ENCODE data around the gene CD6.

Gene CD6

GRCh38 chr11:61007956-61008896 is 36.7 kb downstream of the CD6 start:
- in situ Hi-C loops (cut with HindIII; ENCODE audit: low sequenced_read_pairs) = no loop called here

DNA sequence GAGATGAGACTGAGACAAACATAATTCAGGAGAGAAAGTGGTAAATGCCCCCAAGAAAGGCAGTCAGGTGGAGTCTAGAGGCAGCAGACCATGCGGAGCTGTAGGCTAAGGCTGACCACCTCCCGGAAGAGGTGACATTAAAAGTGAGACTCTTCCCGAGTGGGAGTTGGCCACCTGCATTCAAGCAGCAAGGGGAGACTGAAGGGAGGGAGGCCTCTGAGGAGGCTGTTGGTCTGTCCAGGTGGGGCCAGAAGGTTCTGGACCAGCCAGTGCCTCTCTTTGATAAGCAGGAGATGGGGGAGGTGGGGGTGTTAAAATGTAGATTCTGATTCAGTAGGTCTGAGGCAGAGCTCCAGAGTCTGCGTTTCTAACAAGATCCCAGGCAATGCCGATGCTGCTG is 37.5 kb downstream of the CD6 start:
- in situ Hi-C loops (cut with HindIII; ENCODE audit: low sequenced_read_pairs) = no loop called here

DNA sequence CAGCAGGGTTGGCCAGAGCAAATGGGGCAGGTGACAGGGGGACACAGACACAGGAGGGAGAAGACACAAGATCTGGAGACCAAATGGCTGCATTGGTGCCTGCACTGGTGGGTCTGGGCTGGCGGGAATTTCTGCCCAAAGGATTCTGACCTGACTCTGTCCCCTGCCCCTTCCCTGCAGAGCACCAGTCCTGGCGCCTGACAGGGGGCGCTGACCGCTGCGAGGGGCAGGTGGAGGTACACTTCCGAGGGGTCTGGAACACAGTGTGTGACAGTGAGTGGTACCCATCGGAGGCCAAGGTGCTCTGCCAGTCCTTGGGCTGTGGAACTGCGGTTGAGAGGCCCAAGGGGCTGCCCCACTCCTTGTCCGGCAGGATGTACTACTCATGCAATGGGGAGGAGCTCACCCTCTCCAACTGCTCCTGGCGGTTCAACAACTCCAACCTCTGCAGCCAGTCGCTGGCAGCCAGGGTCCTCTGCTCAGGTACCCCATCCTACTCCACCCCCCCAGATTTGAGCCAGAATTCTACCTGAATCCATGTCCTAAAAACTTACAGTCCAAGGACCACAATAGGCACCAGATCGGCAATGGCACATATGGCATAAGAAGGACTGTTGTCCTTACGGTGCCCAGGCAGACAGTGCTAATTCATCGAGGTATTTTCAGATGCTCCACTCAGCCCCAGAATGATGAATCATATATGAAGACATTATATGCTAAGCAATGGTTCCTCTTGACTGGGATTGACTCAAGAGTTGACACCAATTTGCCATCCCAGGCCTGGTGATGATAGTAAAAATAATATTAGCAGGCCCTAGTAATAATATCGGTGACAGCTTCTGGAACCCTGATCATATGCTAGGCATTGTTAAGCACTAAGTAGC is 38.2 kb downstream of the CD6 start:
- in situ Hi-C loops (cut with HindIII; ENCODE audit: low sequenced_read_pairs) = no loop called here

- in situ Hi-C loops (cut with HindIII; ENCODE audit: low sequenced_read_pairs) = no loop called here
Measured at GRCh38 chr11:61010466-61011228, 39.2 kb downstream of the CD6 start.

DNA sequence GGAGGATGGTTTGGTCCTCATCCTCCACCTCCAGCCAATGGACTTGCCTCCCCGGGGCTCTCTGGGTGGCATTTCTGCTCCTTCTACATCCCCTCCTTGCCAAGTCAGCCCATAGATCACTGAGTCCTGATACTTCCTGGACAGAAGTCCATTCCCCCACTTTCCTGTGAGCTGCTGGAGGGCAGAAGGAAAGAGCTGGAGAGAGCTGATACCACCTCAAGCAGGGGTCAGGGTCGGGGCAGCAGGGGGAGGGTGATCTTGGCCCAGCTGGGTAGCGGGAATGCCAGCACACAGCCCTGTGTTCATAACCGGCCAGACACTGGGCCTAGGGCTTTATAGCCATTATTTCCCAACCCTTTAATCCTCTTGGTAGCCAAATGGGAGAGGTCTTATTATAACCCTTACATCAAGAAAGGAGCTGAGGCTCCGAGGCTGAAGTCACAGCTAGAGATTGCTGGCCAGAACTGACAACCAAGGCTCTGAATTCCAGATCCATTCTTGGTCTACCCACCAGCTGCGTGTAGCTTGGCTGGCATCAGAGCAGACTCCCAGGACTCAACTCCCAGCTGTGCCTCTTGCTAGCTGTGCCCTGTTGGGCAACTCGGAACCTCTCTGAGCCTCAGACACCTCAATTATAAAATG is 39.9 kb downstream of the CD6 start:
- in situ Hi-C loops (cut with HindIII; ENCODE audit: low sequenced_read_pairs) = no loop called here

- in situ Hi-C loops (cut with HindIII; ENCODE audit: low sequenced_read_pairs) = no loop called here
Measured at GRCh38 chr11:61011950-61012736, 40.7 kb downstream of the CD6 start.

GRCh38 chr11:61012737-61013215 is 41.3 kb downstream of the CD6 start:
- in situ Hi-C loops (cut with HindIII; ENCODE audit: low sequenced_read_pairs) = no loop called here

DNA sequence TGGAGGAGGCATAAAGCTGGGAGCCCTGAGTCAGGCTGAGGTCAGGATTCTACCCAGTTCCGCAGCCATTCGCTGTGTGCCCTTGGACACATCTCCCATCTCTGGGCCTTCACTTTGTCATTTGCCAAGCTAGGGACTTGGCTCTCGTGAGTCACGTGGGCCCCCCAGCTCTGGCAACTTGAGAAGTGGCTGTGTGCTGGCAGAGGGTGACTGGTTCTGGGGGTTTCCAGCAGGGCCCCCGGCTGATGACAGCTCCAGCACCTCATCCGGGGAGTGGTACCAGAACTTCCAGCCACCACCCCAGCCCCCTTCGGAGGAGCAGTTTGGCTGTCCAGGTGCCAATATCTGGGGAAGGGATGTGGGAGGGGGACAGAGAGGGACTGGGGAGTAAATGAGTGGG is 46.6 kb downstream of the CD6 start:
- in situ Hi-C loops (cut with HindIII; ENCODE audit: low sequenced_read_pairs) = no loop called here

GRCh38 chr11:61019037-61019831 is 47.8 kb downstream of the CD6 start:
- in situ Hi-C loops (cut with HindIII; ENCODE audit: low sequenced_read_pairs) = no loop called here

GRCh38 chr11:61019832-61020405 is 48.4 kb downstream of the CD6 start:
- in situ Hi-C loops (cut with HindIII; ENCODE audit: low sequenced_read_pairs) = no loop called here

- in situ Hi-C loops (cut with HindIII; ENCODE audit: low sequenced_read_pairs) = no loop called here
Measured at GRCh38 chr11:61020551-61021235, 49.2 kb downstream of the CD6 start.

DNA sequence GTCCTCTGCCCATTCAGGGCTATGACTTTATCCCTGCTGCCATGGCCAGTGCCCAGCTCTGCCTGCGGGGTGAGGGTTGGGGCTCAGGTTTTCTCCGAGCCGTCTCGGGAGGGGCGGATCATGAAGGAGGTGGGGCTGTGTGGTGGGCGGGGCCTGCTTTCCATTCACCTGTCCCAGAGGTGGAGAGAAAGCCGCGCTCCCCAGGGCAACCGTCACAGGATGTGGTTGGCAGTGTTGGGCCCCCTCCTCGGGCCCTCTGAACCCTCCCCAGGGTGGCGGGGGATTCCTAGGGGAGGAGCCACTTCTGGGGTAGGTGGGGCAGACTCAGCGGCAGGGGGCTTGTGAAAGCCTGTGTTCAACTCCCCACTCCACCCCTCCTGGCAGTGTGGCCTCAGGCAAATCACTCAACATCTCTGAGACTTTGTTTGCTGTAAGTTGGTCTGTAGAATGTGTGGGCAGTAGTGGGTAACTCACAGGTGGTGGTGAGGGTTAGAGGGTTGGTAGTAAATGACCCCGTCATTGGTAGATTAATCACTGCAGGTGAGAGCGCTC is 50.3 kb downstream of the CD6 start:
- in situ Hi-C loops (cut with HindIII; ENCODE audit: low sequenced_read_pairs) = no loop called here

GRCh38 chr11:61022311-61023085 is 51.0 kb downstream of the CD6 start:
- in situ Hi-C loops (cut with HindIII; ENCODE audit: low sequenced_read_pairs) = no loop called here

GRCh38 chr11:61023086-61023965 is 51.8 kb downstream of the CD6 start:
- in situ Hi-C loops (cut with HindIII; ENCODE audit: low sequenced_read_pairs) = no loop called here

- in situ Hi-C loops (cut with HindIII; ENCODE audit: low sequenced_read_pairs) = no loop called here
Measured at GRCh38 chr11:61023966-61024295, 52.5 kb downstream of the CD6 start.

Measured in DLD1 (cell line).